CD4-positive, alpha-beta memory T cell (primary cell): ENCODE measurements around the gene CMTM6. TPM values are rescaled to one million over a fixed set of nuclear protein-coding genes. Genes with fewer than 3 reads are reported as not detected.

Experiments
- CTCF ChIA-PET: fragments of 350-600 bp; sonication (Branson Sonifier 250); formaldehyde crosslinking; loops from one replicate; lab custom pipeline; 2021; ENCODE audit warnings: inconsistent platforms; ENCODE audit not compliant: partially characterized antibody; lab: Charles Lee
- POLR2A ChIA-PET: fragments of 350-600 bp; sonication (Branson Sonifier 250); formaldehyde crosslinking; loops from one replicate; lab custom pipeline; 2021; ENCODE audit not compliant: partially characterized antibody; lab: Charles Lee
- DNase-seq, 5 donors: peaks; one replicate each; pipeline versions ENCODE4 v3.0.0 to v3.0.0-alpha.2; 2020 to 2022; ENCODE audit warnings: mixed read lengths in 1 of 5
- H3K27ac ChIP-seq: one replicate; pipeline ENCODE4 v1.7.0; 2013; ENCODE audit warnings: low read depth, low read length
- H3K27me3 ChIP-seq: 2 replicates; pipeline ENCODE4 v1.7.0; 2013; ENCODE audit warnings: mild to moderate bottlenecking, low read length, moderate library complexity; ENCODE audit not compliant: insufficient read depth
- H3K36me3 ChIP-seq: 2 replicates; pipeline ENCODE4 v1.7.0; 2013; ENCODE audit warnings: mild to moderate bottlenecking, low read length, moderate library complexity; ENCODE audit not compliant: insufficient read depth
- H3K4me1 ChIP-seq: 2 replicates; pipeline ENCODE4 v1.7.0; 2013; ENCODE audit warnings: mild to moderate bottlenecking, low read length, moderate library complexity; ENCODE audit not compliant: insufficient read depth
- H3K4me3 ChIP-seq, 2 donors: one replicate each; pipeline ENCODE4 v1.7.0; 2013; ENCODE audit warnings: low read length in 2 of 2, mild to moderate bottlenecking in 1 of 2
- H3K9me3 ChIP-seq, 2 donors: one replicate each; pipeline ENCODE4 v1.7.0; 2013; ENCODE audit warnings: low read length in 2 of 2, control low read depth in 1 of 2; ENCODE audit not compliant: control insufficient read depth in 1 of 2
- H3K27ac Mint-ChIP-seq, 7 donors: one replicate each; pipeline ENCODE4 v1.8.0; 2020 to 2021; ENCODE audit warnings: mixed read lengths in 7 of 7, mild to moderate bottlenecking in 6 of 7, inconsistent platforms in 3 of 7, moderate library complexity in 3 of 7
- H3K27me3 Mint-ChIP-seq, 2 donors: one replicate each; pipeline ENCODE4 v1.8.0; 2020 to 2021; ENCODE audit warnings: mixed read lengths in 2 of 2
- H3K36me3 Mint-ChIP-seq, 2 donors: one replicate each; pipeline ENCODE4 v1.8.0; 2020 to 2021; ENCODE audit warnings: mixed read lengths in 2 of 2, inconsistent platforms in 1 of 2, mild to moderate bottlenecking in 1 of 2
- H3K4me1 Mint-ChIP-seq, 4 donors: one replicate each; pipeline ENCODE4 v1.8.0; 2020 to 2021; ENCODE audit warnings: mixed read lengths in 4 of 4, mild to moderate bottlenecking in 1 of 4
- H3K4me3 Mint-ChIP-seq, 8 donors: one replicate each; pipeline ENCODE4 v1.8.0; 2020 to 2021; ENCODE audit warnings: mixed read lengths in 8 of 8, mild to moderate bottlenecking in 7 of 8, moderate library complexity in 6 of 8, inconsistent platforms in 3 of 8
- H3K9me3 Mint-ChIP-seq, 8 donors: one replicate each; pipeline ENCODE4 v1.8.0; 2020 to 2021; ENCODE audit warnings: mixed read lengths in 8 of 8, mild to moderate bottlenecking in 5 of 8, inconsistent platforms in 3 of 8, moderate library complexity in 1 of 8
- intact Hi-C: fragments of 100-400 bp; cut with micrococcal nuclease; formaldehyde crosslinking; loops from one replicate; pipeline ENCODE4 v1.15.1; 2023
- microRNA-seq: library from miRNA; unstranded; fragments of <30 nt; microRNA quantifications from one replicate; pipeline ENCODE4 v1.2.0, GENCODE V29; 2021; ENCODE audit warnings: borderline replicate concordance, borderline number of aligned reads, borderline microRNAs expressed, mixed read lengths
- polyA plus RNA-seq, 2 donors: library from polyadenylated mRNA; unstranded; fragments of 300-500 nt; fragmentation: Illumina TruSeq; gene quantifications; one replicate each; pipeline ENCODE4 v1.2.3, GENCODE V29; 2021
- total RNA-seq, 2 experiments: library from RNA; stranded (reverse); gene quantifications; one replicate each; pipeline ENCODE4 v1.2.3, GENCODE V29; 2021

Gene CMTM6
- total and polyA plus RNA-seq, 4 experiments from 2014 or later, result 30.3 to 230 (median 62.2) TPM

GRCh38 chr3:32431481-32431880, 71.2 kb downstream of the CMTM6 start:
- CTCF ChIA-PET, result interaction anchor here (0.5 to 5.5 kb wide), 5 partner anchors 12 to 36 kb away, joined by 3 to 27 read pairs (median 6); no protein-coding TSS in a partner anchor
- Histone ChIP-seq H3K9me3 (no peaks in the 10 kb centered on the region), H3K4me1 (peaks cover 95% of the 10 kb centered on the region), H3K27ac (peak overlapping the region; percentile 74), H3K27me3 (no peaks in the 10 kb centered on the region), H3K4me3 (no peak overlapping the region), H3K36me3 (no peaks in the 10 kb centered on the region)
- peak in 1 of 5 donors; percentile 39 for DNase-seq
- no peaks in the 10 kb centered on the region for H3K27me3 Mint-ChIP-seq
- peak overlapping the region in 5 of 8 donors; percentile 4 to 89 (median 53) for H3K4me3 Mint-ChIP-seq
- peaks cover 0 to 3% of the 10 kb centered on the region in 2 donors for H3K36me3 Mint-ChIP-seq
- POLR2A ChIA-PET, result interaction anchor here (3.4 to 20.1 kb wide), 3 partner anchors 9 to 23 kb away, joined by 34 to 415 read pairs (median 68); no protein-coding TSS in a partner anchor
- peaks cover 64 to 92% (median 79%) of the 10 kb centered on the region in 4 donors for H3K4me1 Mint-ChIP-seq
- H3K27ac Mint-ChIP-seq, result peak overlapping the region; percentile 90 to 99 (median 98)
- no peaks in the 10 kb centered on the region for H3K9me3 Mint-ChIP-seq
- intact Hi-C loops, result no loop called here

Small RNA genes lying within 50 kb of the gene (microRNA-seq; reads per million reads assigned to microRNA genes)
- gene MIR548AY, result not detected

Other genes with a start within 250 kb of the CMTM6 start
- gene CMTM7, start 111.0 kb downstream of the CMTM6 start, total RNA-seq, result 10 to 100 TPM; 44.2 to 48.0 TPM
- 100 to 1,000 TPM in 1 of 2 donors, 10 to 100 TPM in 1; 83.4 to 137 TPM for gene CMTM7, start 111.0 kb downstream of the CMTM6 start, polyA plus RNA-seq
- gene DYNC1LI1, start 68.0 kb upstream of the CMTM6 start, total RNA-seq, result 10 to 100 TPM; 28.4 to 30.1 TPM
- 10 to 100 TPM; 25.1 to 29.1 TPM for gene DYNC1LI1, start 68.0 kb upstream of the CMTM6 start, polyA plus RNA-seq
- gene CNOT10, start 182.3 kb upstream of the CMTM6 start, total RNA-seq, result 10 to 100 TPM; 46.5 to 47.6 TPM
- 10 to 100 TPM; 33.6 to 45.5 TPM for gene CNOT10, start 182.3 kb upstream of the CMTM6 start, polyA plus RNA-seq